UCSD-AML1 (cell line): ENCODE results near the gene GGPS1.
"Not testable (repeated sequence)": the region's sequence is repeated elsewhere in the genome, so short reads cannot be mapped to it uniquely, and the experiment has no call there.

Experiments
- DNase-seq: peaks from one replicate; lab custom pipeline; 2025; ENCODE audit not compliant: unreplicated experiment; lab: John Stamatoyannopoulos, UW

The GGPS1 gene

GRCh38 chr1:235336903-235337302, 8.5 kb downstream of the GGPS1 start:
- no peak for DNase-seq

- DNase-seq = no peak
These were observed 11.4 kb downstream of the GGPS1 start for GRCh38 chr1:235339746-235340145.

GRCh38 chr1:235341334-235341733, 13.0 kb downstream of the GGPS1 start:
- no peak for DNase-seq

- DNase-seq = no peak
These were observed 13.7 kb downstream of the GGPS1 start for GRCh38 chr1:235342039-235342438.

GRCh38 chr1:235342471-235342870, 14.1 kb downstream of the GGPS1 start:
- DNase-seq = no peak

- DNase-seq = no peak
These were observed 15.4 kb downstream of the GGPS1 start for GRCh38 chr1:235343726-235344125.

GRCh38 chr1:235351441-235351840, 23.1 kb downstream of the GGPS1 start:
- DNase-seq = no peak

- no peak for DNase-seq
These were observed 23.5 kb downstream of the GGPS1 start for GRCh38 chr1:235351898-235352297.

GRCh38 chr1:235357485-235358373, 29.4 kb downstream of the GGPS1 start:
- no peak for DNase-seq

- DNase-seq = no peak
These were observed 30.5 kb downstream of the GGPS1 start for GRCh38 chr1:235358899-235359298.

- DNase-seq = not testable (repeated sequence)
These were observed 35.8 kb downstream of the GGPS1 start for GRCh38 chr1:235364189-235364588.

- DNase-seq = no peak
These were observed 37.9 kb downstream of the GGPS1 start for GRCh38 chr1:235366286-235366685.

- peak; percentile 96 for DNase-seq
These were observed 38.9 kb downstream of the GGPS1 start, which contains the start of gene TBCE for GRCh38 chr1:235367000-235367908. Gene TBCE, plus strand, starts transcription at chr1:235367427. Its CDS starts 12,623 bp downstream, at chr1:235380050.

GRCh38 chr1:235368428-235368827, 40.1 kb downstream of the GGPS1 start:
- no peak for DNase-seq

- DNase-seq = no peak
These were observed 41.4 kb downstream of the GGPS1 start for GRCh38 chr1:235369802-235370201.

GRCh38 chr1:235375919-235376605, 47.7 kb downstream of the GGPS1 start:
- no peak for DNase-seq

- DNase-seq = not testable (repeated sequence)
These were observed 49.9 kb downstream of the GGPS1 start for GRCh38 chr1:235378134-235378735.

- DNase-seq = not testable (repeated sequence)
These were observed 53.8 kb downstream of the GGPS1 start for GRCh38 chr1:235381955-235382739.

GRCh38 chr1:235385633-235386032, 57.3 kb downstream of the GGPS1 start:
- DNase-seq = not testable (repeated sequence)

- no peak for DNase-seq
These were observed 63.5 kb downstream of the GGPS1 start for GRCh38 chr1:235391874-235392273.
